H9 (cell line): Measurements from ENCODE around the gene ECE1. TPM values are rescaled to one million over a fixed set of nuclear protein-coding genes. Genes with fewer than 3 reads are reported as not detected.

Experiments
- DNase-seq: peaks from one replicate; pipeline ENCODE4 v3.0.0-alpha.2; 2017
- H2AFZ ChIP-seq: one replicate; pipeline ENCODE4 v1.6.1; 2013; ENCODE audit warnings: mild to moderate bottlenecking, low read length, control low read depth, moderate library complexity
- H2AK5ac ChIP-seq: 2 replicates; pipeline ENCODE4 v1.6.1; 2013; ENCODE audit warnings: low read length, control low read depth, mixed read lengths; ENCODE audit not compliant: insufficient read length
- H2BK120ac ChIP-seq: one replicate; pipeline ENCODE4 v1.6.1; 2013; ENCODE audit warnings: low read depth, mild to moderate bottlenecking, low read length, control low read depth, inconsistent platforms; ENCODE audit not compliant: poor library complexity, severe bottlenecking
- H2BK12ac ChIP-seq: 2 replicates; pipeline ENCODE4 v1.6.1; 2013; ENCODE audit warnings: low read length, control low read depth, mixed read lengths, low read depth; ENCODE audit not compliant: insufficient read length
- H2BK15ac ChIP-seq: 2 replicates; pipeline ENCODE4 v1.6.1; 2013; ENCODE audit warnings: low read depth, low read length, control low read depth
- H2BK20ac ChIP-seq: one replicate; pipeline ENCODE4 v1.6.1; 2013; ENCODE audit warnings: low read depth, mild to moderate bottlenecking, low read length, control low read depth, inconsistent platforms; ENCODE audit not compliant: poor library complexity, severe bottlenecking
- H2BK5ac ChIP-seq: 2 replicates; pipeline ENCODE4 v1.6.1; 2013; ENCODE audit warnings: low read length, control low read depth, mixed read lengths; ENCODE audit not compliant: insufficient read length
- H3K14ac ChIP-seq: 2 replicates; pipeline ENCODE4 v1.6.1; 2013; ENCODE audit warnings: low read length, control low read depth; ENCODE audit not compliant: insufficient read depth
- H3K18ac ChIP-seq: 2 replicates; pipeline ENCODE4 v1.6.1; 2013; ENCODE audit warnings: low read depth, mild to moderate bottlenecking, mixed read lengths, low read length, control low read depth; ENCODE audit not compliant: insufficient read length
- H3K23ac ChIP-seq: 2 replicates; pipeline ENCODE4 v1.6.1; 2013; ENCODE audit warnings: low read length, control low read depth, mixed read lengths, low read depth; ENCODE audit not compliant: insufficient read length
- H3K23me2 ChIP-seq: 2 replicates; pipeline ENCODE4 v1.6.1; 2013; ENCODE audit warnings: low read depth, mild to moderate bottlenecking, mixed read lengths, low read length, control low read depth; ENCODE audit not compliant: insufficient read length, poor library complexity, severe bottlenecking
- H3K27ac ChIP-seq: 2 replicates; pipeline ENCODE4 v1.5.1; 2013; ENCODE audit warnings: low read length, control low read depth, mixed read lengths, low read depth; ENCODE audit not compliant: insufficient read length
- H3K27me3 ChIP-seq: 2 replicates; pipeline ENCODE4 v1.6.1; 2013; ENCODE audit warnings: low read length, control low read depth, inconsistent platforms; ENCODE audit not compliant: insufficient read depth
- H3K4ac ChIP-seq: 2 replicates; pipeline ENCODE4 v1.6.1; 2013; ENCODE audit warnings: low read depth, mild to moderate bottlenecking, control low read depth, inconsistent platforms, low read length, moderate library complexity
- H3K4me1 ChIP-seq: 2 replicates; pipeline ENCODE4 v1.6.1; 2013; ENCODE audit warnings: low read length, control low read depth, inconsistent platforms; ENCODE audit not compliant: insufficient read depth
- H3K4me2 ChIP-seq: 2 replicates; pipeline ENCODE4 v1.6.1; 2013; ENCODE audit warnings: low read length, control low read depth, mixed read lengths; ENCODE audit not compliant: insufficient read length, insufficient read depth
- H3K56ac ChIP-seq: 2 replicates; pipeline ENCODE4 v1.6.1; 2013; ENCODE audit warnings: low read depth, mild to moderate bottlenecking, mixed read lengths, low read length, control low read depth; ENCODE audit not compliant: insufficient read length
- H3K79me1 ChIP-seq: 2 replicates; pipeline ENCODE4 v1.6.1; 2013; ENCODE audit warnings: low read depth, mild to moderate bottlenecking, moderate library complexity, low read length, control low read depth, inconsistent platforms; ENCODE audit not compliant: insufficient read depth, poor library complexity, severe bottlenecking
- H3K79me2 ChIP-seq: 2 replicates; pipeline ENCODE4 v1.6.1; 2013; ENCODE audit warnings: low read length, control low read depth, inconsistent platforms; ENCODE audit not compliant: insufficient read depth
- H3K9ac ChIP-seq: 2 replicates; pipeline ENCODE4 v1.6.1; 2013; ENCODE audit warnings: low read length, control low read depth, mixed read lengths; ENCODE audit not compliant: insufficient read length; ENCODE audit errors: extremely low read depth
- H3K9me3 ChIP-seq: one replicate; pipeline ENCODE4 v1.6.1; 2013; ENCODE audit warnings: low read depth, low read length, inconsistent platforms; ENCODE audit not compliant: control insufficient read depth
- H3T11ph ChIP-seq: one replicate; pipeline ENCODE4 v1.6.1; 2013; ENCODE audit warnings: mild to moderate bottlenecking, low read length, control low read depth, inconsistent platforms
- H4K20me1 ChIP-seq: one replicate; pipeline ENCODE4 v1.6.1; 2013; ENCODE audit not compliant: control insufficient read depth, insufficient read length, insufficient read depth
- H4K5ac ChIP-seq: 2 replicates; pipeline ENCODE4 v1.6.1; 2013; ENCODE audit warnings: low read depth, mild to moderate bottlenecking, mixed read lengths, low read length, control low read depth; ENCODE audit not compliant: insufficient read length
- H4K8ac ChIP-seq: replicated peaks from 2 replicates; pipeline ENCODE4 v1.6.1; 2013; ENCODE audit warnings: low read length, control low read depth, mixed read lengths, low read depth; ENCODE audit not compliant: insufficient read length
- H4K91ac ChIP-seq: 2 replicates; pipeline ENCODE4 v1.6.1; 2013; ENCODE audit warnings: low read depth, mild to moderate bottlenecking, moderate library complexity, mixed read lengths, low read length, control low read depth; ENCODE audit not compliant: insufficient read length
- H3K27ac Mint-ChIP-seq, 3 experiments: 2 replicates in 2 of 3; 3 replicates in 1 of 3; pipeline ENCODE4 v1.8.0; 2020 to 2021; ENCODE audit warnings: mixed read lengths in 3 of 3, mild to moderate bottlenecking in 1 of 3, moderate library complexity in 1 of 3
- H3K27me3 Mint-ChIP-seq: 2 replicates; pipeline ENCODE4 v1.8.0; 2021; ENCODE audit warnings: low read depth, mild to moderate bottlenecking, moderate library complexity, mixed read lengths
- H3K36me3 Mint-ChIP-seq, 3 experiments: 2 replicates in 2 of 3; 3 replicates in 1 of 3; pipeline ENCODE4 v1.8.0; 2020 to 2021; ENCODE audit warnings: low read depth in 3 of 3, mixed read lengths in 3 of 3; ENCODE audit not compliant: insufficient read depth in 1 of 3
- H3K4me1 Mint-ChIP-seq, 2 experiments: 2 replicates each; pipeline ENCODE4 v1.8.0; 2020; ENCODE audit warnings: mixed read lengths in 2 of 2
- H3K4me3 Mint-ChIP-seq, 2 experiments: 2 replicates in 1 of 2; 3 replicates in 1 of 2; pipeline ENCODE4 v1.8.0; 2020 to 2021; ENCODE audit warnings: mild to moderate bottlenecking in 2 of 2, mixed read lengths in 2 of 2, moderate library complexity in 1 of 2
- H3K9me3 Mint-ChIP-seq, 2 experiments: 2 replicates in 1 of 2; 3 replicates in 1 of 2; pipeline ENCODE4 v1.8.0; 2020; ENCODE audit warnings: mild to moderate bottlenecking in 2 of 2, mixed read lengths in 2 of 2, moderate library complexity in 1 of 2
- CTCF ChIP-seq: fragments of 200-600 bp; sonication (generic); conservative IDR thresholded peaks from 3 replicates; pipeline ENCODE4 v1.8.0; 2021; ENCODE audit warnings: antibody characterized with exemption, mild to moderate bottlenecking
- WGBS: extraction: QIAGEN DNeasy Blood & Tissue Kit; methylation state at CpG from one replicate; pipeline ENCODE4 v1.1.7; 2013; ENCODE audit warnings: missing lambda C conversion rate, low lambda C conversion rate, mixed read lengths; ENCODE audit not compliant: insufficient read length; ENCODE audit errors: extremely low coverage; 5-methylcytosine and 5-hydroxymethylcytosine counted together
- total RNA-seq: library from RNA; stranded (reverse); gene quantifications from 2 replicates; pipeline ENCODE4 v1.2.1, GENCODE V29; 2021

Gene ECE1
- total RNA-seq, 1 experiment from 2014 or later: 31.1 TPM

GRCh38 chr1:21242846-21243245 lies 47.4 kb downstream of the ECE1 start:
- no peak overlapping the region for H3K14ac ChIP-seq
- Mint-ChIP-seq H3K27me3 (no peaks in the 10 kb centered on the region), H3K4me1 (peaks cover 15 to 18% of the 10 kb centered on the region in 2 experiments), H3K4me3 (no peak overlapping the region), H3K36me3 (peaks cover 7 to 16% (median 12%) of the 10 kb centered on the region in 3 experiments; a peak in 6 of 7 replicates), H3K27ac (no peak overlapping the region), H3K9me3 (no peaks in the 10 kb centered on the region)
- no peaks in the 10 kb centered on the region for H4K20me1 ChIP-seq
- no peaks in the 10 kb centered on the region for H3K79me1 ChIP-seq
- H3K4ac ChIP-seq: no peak overlapping the region
- no peaks in the 10 kb centered on the region for H3K27me3 ChIP-seq
- H3K9ac ChIP-seq: no peak overlapping the region
- no peak overlapping the region for H4K8ac ChIP-seq
- no peak overlapping the region for H2BK5ac ChIP-seq
- no CpG with 5 or more reads among the region's 4 CpGs for WGBS
- no peaks in the 10 kb centered on the region for H3K23me2 ChIP-seq
- no peak overlapping the region for H4K91ac ChIP-seq
- H3T11ph ChIP-seq: no peak overlapping the region
- no peak overlapping the region for H4K5ac ChIP-seq
- H3K9me3 ChIP-seq: no peaks in the 10 kb centered on the region
- no peak overlapping the region for H3K4me2 ChIP-seq
- no peak overlapping the region for H2AFZ ChIP-seq
- TF ChIP-seq CTCF: no peak
- H3K56ac ChIP-seq: no peak overlapping the region
- no peak overlapping the region for H3K27ac ChIP-seq
- no peaks in the 10 kb centered on the region for H3K79me2 ChIP-seq
- H2BK20ac ChIP-seq: no peak overlapping the region
- H2BK120ac ChIP-seq: no peak overlapping the region
- no peak overlapping the region for H3K23ac ChIP-seq
- no peak overlapping the region for H2BK12ac ChIP-seq
- no peak overlapping the region for H2BK15ac ChIP-seq
- no peaks in the 10 kb centered on the region for H3K4me1 ChIP-seq
- H2AK5ac ChIP-seq: no peak overlapping the region
- no peak overlapping the region for H3K18ac ChIP-seq
- no peak for DNase-seq
